HEK293T (cell line): ENCODE results near the gene RAVER2.

Experiments used
- ARNT ChIP-seq: fragments of 450-650 bp; IDR thresholded peaks from 2 replicates; pipeline ENCODE4 v1.6.1; 2017; ENCODE audit warnings: mild to moderate bottlenecking
- BHLHE40 ChIP-seq: fragments of 450-650 bp; IDR thresholded peaks from 2 replicates; pipeline ENCODE4 v1.6.1; 2016; ENCODE audit warnings: mild to moderate bottlenecking, moderate library complexity, borderline replicate concordance
- ELF4 ChIP-seq: fragments of 450-650 bp; IDR thresholded peaks from 2 replicates; pipeline ENCODE4 v1.6.1; 2017; ENCODE audit warnings: antibody characterized with exemption
- FOXA1 ChIP-seq: fragments of 450-650 bp; IDR thresholded peaks from 2 replicates; pipeline ENCODE4 v1.6.1; 2016; ENCODE audit warnings: mild to moderate bottlenecking
- FOXK2 ChIP-seq: fragments of 450-650 bp; IDR thresholded peaks from 2 replicates; pipeline ENCODE4 v1.6.1; 2016; ENCODE audit warnings: mild to moderate bottlenecking
- FOXM1 ChIP-seq: fragments of 450-650 bp; IDR thresholded peaks from 2 replicates; pipeline ENCODE4 v1.6.1; 2017; ENCODE audit warnings: mild to moderate bottlenecking, borderline replicate concordance
- HDGF ChIP-seq: fragments of 450-650 bp; IDR thresholded peaks from 2 replicates; pipeline ENCODE4 v1.6.1; 2017; ENCODE audit warnings: antibody characterized with exemption, borderline replicate concordance
- LEF1 ChIP-seq: fragments of 450-650 bp; IDR thresholded peaks from 2 replicates; pipeline ENCODE4 v1.6.1; 2017; ENCODE audit warnings: mild to moderate bottlenecking, borderline replicate concordance
- NFRKB ChIP-seq: fragments of 450-650 bp; IDR thresholded peaks from 2 replicates; pipeline ENCODE4 v1.6.1; 2016; ENCODE audit warnings: mild to moderate bottlenecking, moderate library complexity
- SP1 ChIP-seq: fragments of 450-650 bp; IDR thresholded peaks from 2 replicates; pipeline ENCODE4 v1.6.1; 2017
- SUZ12 ChIP-seq: fragments of 450-650 bp; IDR thresholded peaks from 2 replicates; pipeline ENCODE4 v1.6.1; 2016; ENCODE audit warnings: mild to moderate bottlenecking
- TARDBP ChIP-seq: fragments of 450-650 bp; IDR thresholded peaks from 2 replicates; pipeline ENCODE4 v1.6.1; 2016
- TF ChIP-seq, protein P1 (sequence below): fragments of 450-650 bp; IDR thresholded peaks from 2 replicates; pipeline ENCODE4 v1.6.1; 2016

DNA sequence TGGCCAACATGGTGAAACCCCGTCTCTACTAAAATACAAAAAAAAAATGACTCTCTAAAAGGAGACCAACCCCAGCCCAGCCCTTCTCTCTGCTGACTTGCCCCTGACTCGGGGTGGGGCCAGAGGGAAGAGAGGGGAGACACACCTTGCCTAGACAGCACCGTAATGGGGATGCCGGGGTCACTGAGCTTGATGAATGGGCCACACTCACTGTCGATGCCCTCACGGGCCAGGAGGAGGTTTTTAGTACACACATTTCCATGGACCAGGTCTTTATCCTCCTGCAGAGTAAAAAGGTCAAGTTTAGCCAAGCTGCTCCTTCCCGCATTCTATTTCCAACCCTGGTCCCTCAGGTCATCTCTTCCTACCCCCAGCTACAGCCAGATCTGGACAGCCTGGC is 99.7 kb downstream of the RAVER2 start:
- TF ChIP-seq FOXM1 (no peak), ARNT (no peak), FOXK2 (no peak), SP1 (no peak), ELF4 (no peak), NFRKB (no peak), SUZ12 (no peak), FOXA1 (no peak), BHLHE40 (no peak), TARDBP (no peak), HDGF (no peak), LEF1 (no peak)
- TF ChIP-seq, protein P1, sequence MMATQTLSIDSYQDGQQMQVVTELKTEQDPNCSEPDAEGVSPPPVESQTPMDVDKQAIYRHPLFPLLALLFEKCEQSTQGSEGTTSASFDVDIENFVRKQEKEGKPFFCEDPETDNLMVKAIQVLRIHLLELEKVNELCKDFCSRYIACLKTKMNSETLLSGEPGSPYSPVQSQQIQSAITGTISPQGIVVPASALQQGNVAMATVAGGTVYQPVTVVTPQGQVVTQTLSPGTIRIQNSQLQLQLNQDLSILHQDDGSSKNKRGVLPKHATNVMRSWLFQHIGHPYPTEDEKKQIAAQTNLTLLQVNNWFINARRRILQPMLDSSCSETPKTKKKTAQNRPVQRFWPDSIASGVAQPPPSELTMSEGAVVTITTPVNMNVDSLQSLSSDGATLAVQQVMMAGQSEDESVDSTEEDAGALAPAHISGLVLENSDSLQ = no peak
